IMR-90 (cell line): Measurements from ENCODE around the gene DAGLA. TPM values are rescaled to one million over a fixed set of nuclear protein-coding genes. Genes with fewer than 3 reads are reported as not detected.

Experiments used
- ATAC-seq: fragments of 200-7000 bp; cut with Tn5 transposase; 2 replicates; pipeline ENCODE4 v1.9.1; 2020; ENCODE audit warnings: low read depth, mild to moderate bottlenecking, moderate library complexity
- BruUV-seq: library from RNA; stranded (reverse); fragments of 400-500 nt; replicated peaks from 2 replicates; lab custom pipeline; 2021; lab: Mats Ljungman, UMichigan
- CTCF ChIA-PET: fragments of 300-600 bp; formaldehyde crosslinking; extraction: SDS; loops from one replicate; lab custom pipeline; 2021; ENCODE audit warnings: antibody characterized with exemption; lab: Yijun Ruan, JAX
- POLR2A ChIA-PET: fragments of 300-600 bp; sonication (Branson Sonifier 250); formaldehyde crosslinking; loops from one replicate; lab custom pipeline; 2022; ENCODE audit warnings: antibody characterized with exemption; ENCODE audit not compliant: unreplicated experiment; lab: Charles Lee
- DNase-seq: peaks from one replicate; pipeline ENCODE4 v3.0.0; 2013
- H2AFZ ChIP-seq: replicated peaks from 2 replicates; pipeline ENCODE3; 2013; ENCODE audit warnings: low read length, mild to moderate bottlenecking; ENCODE audit not compliant: poor library complexity
- H2AK5ac ChIP-seq: 2 replicates; pipeline ENCODE4 v1.6.1; 2013; ENCODE audit warnings: low read depth, low read length, inconsistent platforms
- H2AK9ac ChIP-seq: replicated peaks from 2 replicates; pipeline ENCODE3; 2013; ENCODE audit warnings: mild to moderate bottlenecking, low read depth, low read length, moderate library complexity; ENCODE audit not compliant: poor library complexity
- H2BK120ac ChIP-seq: 2 replicates; pipeline ENCODE4 v1.6.1; 2013; ENCODE audit warnings: low read depth, low read length, inconsistent platforms
- H2BK15ac ChIP-seq: 3 replicates; pipeline ENCODE4 v1.6.1; 2013; ENCODE audit warnings: low read depth, low read length, inconsistent platforms
- H2BK20ac ChIP-seq: 2 replicates; pipeline ENCODE4 v1.6.1; 2013; ENCODE audit warnings: low read depth, mild to moderate bottlenecking, inconsistent platforms, low read length, moderate library complexity
- H2BK5ac ChIP-seq: 2 replicates; pipeline ENCODE4 v1.6.1; 2013; ENCODE audit warnings: mild to moderate bottlenecking, low read depth, low read length, inconsistent platforms; ENCODE audit not compliant: poor library complexity, severe bottlenecking
- H3K14ac ChIP-seq: replicated peaks from 2 replicates; pipeline ENCODE4 v1.6.1; 2013; ENCODE audit warnings: low read depth, low read length, inconsistent platforms
- H3K18ac ChIP-seq: 2 replicates; pipeline ENCODE4 v1.6.1; 2013; ENCODE audit warnings: low read depth, low read length, control low read depth
- H3K23ac ChIP-seq: 2 replicates; pipeline ENCODE4 v1.6.1; 2013; ENCODE audit warnings: low read depth, low read length, inconsistent platforms
- H3K27ac ChIP-seq: 2 replicates; pipeline ENCODE4 v1.5.1; 2013; ENCODE audit warnings: mild to moderate bottlenecking, control low read depth, low read length; ENCODE audit not compliant: insufficient read depth
- H3K27me3 ChIP-seq: 2 replicates; pipeline ENCODE4 v1.6.1; 2013; ENCODE audit warnings: low read length; ENCODE audit not compliant: control insufficient read depth, insufficient read depth
- H3K36me3 ChIP-seq: 2 replicates; pipeline ENCODE4 v1.6.1; 2013; ENCODE audit warnings: low read length, mixed read lengths; ENCODE audit not compliant: control insufficient read depth, insufficient read depth
- H3K4ac ChIP-seq: 2 replicates; pipeline ENCODE4 v1.6.1; 2013; ENCODE audit warnings: low read depth, low read length, inconsistent platforms
- H3K4me1 ChIP-seq: 2 replicates; pipeline ENCODE4 v1.6.1; 2013; ENCODE audit warnings: low read length, mixed read lengths; ENCODE audit not compliant: control insufficient read depth, insufficient read depth
- H3K4me2 ChIP-seq: 2 replicates; pipeline ENCODE4 v1.6.1; 2013; ENCODE audit warnings: low read depth, mild to moderate bottlenecking, control low read depth, low read length, moderate library complexity
- H3K4me3 ChIP-seq: 2 replicates; pipeline ENCODE4 v1.5.1; 2013; ENCODE audit warnings: low read depth, mild to moderate bottlenecking, control low read depth, low read length, moderate library complexity; ENCODE audit not compliant: insufficient read depth
- H3K56ac ChIP-seq: 2 replicates; pipeline ENCODE4 v1.6.1; 2013; ENCODE audit warnings: low read length, inconsistent platforms; ENCODE audit not compliant: insufficient read depth; ENCODE audit errors: extremely low read depth
- H3K79me1 ChIP-seq, 2 experiments: 2 replicates each; pipeline ENCODE4 v1.6.1; 2013; ENCODE audit warnings: low read length in 2 of 2, inconsistent platforms in 1 of 2, low read depth in 1 of 2
- H3K9ac ChIP-seq: 2 replicates; pipeline ENCODE4 v1.6.1; 2013; ENCODE audit warnings: low read depth, low read length, control low read depth
- H3K9me1 ChIP-seq: 2 replicates; pipeline ENCODE4 v1.6.1; 2013; ENCODE audit warnings: low read length, inconsistent platforms; ENCODE audit not compliant: insufficient read depth
- H3K9me3 ChIP-seq: 2 replicates; pipeline ENCODE4 v1.6.1; 2013; ENCODE audit warnings: low read length; ENCODE audit not compliant: control insufficient read depth, insufficient read depth
- H4K20me1 ChIP-seq: 2 replicates; pipeline ENCODE4 v1.6.1; 2013; ENCODE audit warnings: low read length, inconsistent platforms; ENCODE audit not compliant: insufficient read depth
- H4K5ac ChIP-seq: 2 replicates; pipeline ENCODE4 v1.6.1; 2013; ENCODE audit warnings: mild to moderate bottlenecking, low read depth, low read length, control low read depth
- H4K8ac ChIP-seq, 2 experiments: 2 replicates each; pipeline ENCODE4 v1.6.1; 2013; ENCODE audit warnings: low read depth in 2 of 2, low read length in 2 of 2, control low read depth in 1 of 2, inconsistent platforms in 1 of 2
- H4K91ac ChIP-seq: 2 replicates; pipeline ENCODE4 v1.6.1; 2013; ENCODE audit warnings: low read depth, low read length, inconsistent platforms; ENCODE audit not compliant: insufficient read depth
- WGBS, 2 experiments: methylation state at CpG; one replicate each; pipeline versions ENCODE4 v1.1.5 to v1.1.7; 2013; ENCODE audit warnings: missing lambda C conversion rate in 2 of 2; ENCODE audit not compliant: insufficient read length in 1 of 2; ENCODE audit errors: extremely low coverage in 2 of 2; 5-methylcytosine and 5-hydroxymethylcytosine counted together
- dilution Hi-C: fragments of 300-500 bp; cut with HindIII; formaldehyde crosslinking; loops from one replicate; pipeline ENCODE4 v1.14.3; 2018; ENCODE audit warnings: low sequenced_read_pairs; ENCODE audit not compliant: unreplicated experiment
- in situ Hi-C: fragments of 300-500 bp; cut with MboI; formaldehyde crosslinking; loops from 3 replicates; pipeline ENCODE4 v1.14.3; 2019; ENCODE audit warnings: low sequenced_read_pairs, inconsistent platforms, mixed read lengths
- intact Hi-C: fragments of 100-400 bp; cut with micrococcal nuclease; formaldehyde crosslinking; loops from 2 replicates; pipeline ENCODE4 v1.10.0; 2022
- polyA plus RNA-seq, 3 experiments: library from polyadenylated mRNA; depleted of rRNA; stranded (reverse); fragments of >200 nt; gene quantifications; 2 replicates each; pipeline ENCODE4 v1.2.3, GENCODE V29; 2012; ENCODE audit warnings: low replicate concordance in 1 of 3
- total RNA-seq: library from RNA; depleted of rRNA; stranded (reverse); fragments of >200 nt; gene quantifications from 2 replicates; pipeline ENCODE4 v1.2.3, GENCODE V29; 2012
- TF ChIP-seq, protein P1 (sequence below): fragments of 150-350 bp; IDR thresholded peaks from 2 replicates; pipeline ENCODE4 v1.6.1; 2016; ENCODE audit warnings: low read depth, mild to moderate bottlenecking, low read length, moderate library complexity, borderline replicate concordance

Gene DAGLA
- total and polyA plus RNA-seq, 2 of the 4 experiments (the other 2 are of a cell fraction), result 0.90 to 3.8 TPM

DNA sequence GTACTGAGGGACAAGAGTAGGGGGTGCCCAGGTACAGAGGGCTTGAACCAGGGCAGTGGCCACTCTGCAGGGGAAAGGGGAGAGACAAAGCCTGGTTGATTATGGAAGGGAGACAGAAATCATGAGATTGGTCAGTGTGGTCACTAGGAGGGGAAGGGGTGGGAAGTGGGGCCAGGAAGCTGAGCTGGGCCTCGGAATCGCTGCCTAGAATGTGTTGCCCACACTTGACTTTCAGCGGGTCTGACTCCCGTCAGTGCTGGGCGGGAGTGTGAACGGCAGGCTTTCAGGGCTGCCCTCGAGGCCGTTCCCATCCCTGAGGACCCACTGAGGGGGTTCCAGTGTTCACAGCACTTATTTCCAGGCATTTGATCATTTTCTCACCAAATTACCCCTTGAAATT is 5.9 kb downstream of the DAGLA start:
- POLR2A ChIA-PET, result no interaction called here
- H2BK120ac ChIP-seq, result no peak overlapping the region
- H3K36me3 ChIP-seq, result no peaks in the 10 kb centered on the region
- no peaks in the 10 kb centered on the region for H3K9me1 ChIP-seq
- H2BK15ac ChIP-seq, result no peak overlapping the region
- no peak overlapping the region for H3K4ac ChIP-seq
- no peak overlapping the region; the same call in 1 of the 2 replicates for H3K23ac ChIP-seq
- H3K27ac ChIP-seq, result no peak overlapping the region
- no peak overlapping the region for H3K9ac ChIP-seq
- no peak overlapping the region for H4K91ac ChIP-seq
- intact Hi-C loops, result no loop called here
- CTCF ChIA-PET, result no interaction called here
- ATAC-seq (no peak), DNase-seq (no peak)
- H2AK5ac ChIP-seq, result no peak overlapping the region
- no peaks in the 10 kb centered on the region for H3K9me3 ChIP-seq
- no peak overlapping the region for H2AFZ ChIP-seq
- no peak overlapping the region for H3K56ac ChIP-seq
- H2BK5ac ChIP-seq, result no peak overlapping the region
- H4K20me1 ChIP-seq, result 0 out of 2 replicates have a peak, but pooled peaks cover 4% of the 10 kb centered on the region
- H3K18ac ChIP-seq, result no peak overlapping the region
- H2BK20ac ChIP-seq, result no peak overlapping the region
- TF ChIP-seq, protein P1, sequence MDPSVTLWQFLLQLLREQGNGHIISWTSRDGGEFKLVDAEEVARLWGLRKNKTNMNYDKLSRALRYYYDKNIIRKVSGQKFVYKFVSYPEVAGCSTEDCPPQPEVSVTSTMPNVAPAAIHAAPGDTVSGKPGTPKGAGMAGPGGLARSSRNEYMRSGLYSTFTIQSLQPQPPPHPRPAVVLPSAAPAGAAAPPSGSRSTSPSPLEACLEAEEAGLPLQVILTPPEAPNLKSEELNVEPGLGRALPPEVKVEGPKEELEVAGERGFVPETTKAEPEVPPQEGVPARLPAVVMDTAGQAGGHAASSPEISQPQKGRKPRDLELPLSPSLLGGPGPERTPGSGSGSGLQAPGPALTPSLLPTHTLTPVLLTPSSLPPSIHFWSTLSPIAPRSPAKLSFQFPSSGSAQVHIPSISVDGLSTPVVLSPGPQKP, result no peak
- no peak overlapping the region for H3K14ac ChIP-seq
- no peak overlapping the region for H2AK9ac ChIP-seq
- no TSS peak for BruUV-seq
- no peak overlapping the region for H3K4me2 ChIP-seq
- dilution Hi-C loops, result no loop called here
- H3K4me1 ChIP-seq, result peaks cover 1% of the 10 kb centered on the region; the same call in 1 of the 2 replicates
- no peak overlapping the region for H4K5ac ChIP-seq
- WGBS, 2 experiments, result no CpG with 5 or more reads among the region's 8 CpGs
- no peak overlapping the region for H4K8ac ChIP-seq
- in situ Hi-C loops, result no loop called here
- H3K79me1 ChIP-seq, result no peaks in the 10 kb centered on the region
- peaks cover 57% of the 10 kb centered on the region for H3K27me3 ChIP-seq
- no peak overlapping the region for H3K4me3 ChIP-seq
